Measurements from ENCODE around the gene BATF2.

GRCh38 chr11:65042891-65043290 is 46.1 kb upstream of the BATF2 start:
- no peak for TF ChIP-seq CTCF (conservative IDR thresholded peaks at IDR 0.05)
- TF ChIP-seq EZH2 (IDR thresholded peaks at IDR 0.05; ENCODE audit: low read depth): no peak

All from PC-9 (cell line).